Stimulated activated naive CD8-positive, alpha-beta T cell treated with anti-CD3 and anti-CD28 coated beads, Interleukin-15, amount 100 ng/mL, for 72 hours (primary cell): ENCODE data around the gene VAV2.

Experiments used
- ATAC-seq: fragments of 150-1000 bp; cut with Tn5 transposase; 2 replicates; pipeline ENCODE4 v1.10.0; 2021; ENCODE audit warnings: mild to moderate bottlenecking, moderate library complexity
- DNase-seq, 2 donors: peaks; one replicate each; pipeline ENCODE4 v3.0.0; 2021 to 2022
- H3K27ac Mint-ChIP-seq, 2 donors: one replicate each; pipeline ENCODE4 v1.8.0; 2022; ENCODE audit warnings: mild to moderate bottlenecking in 2 of 2, mixed read lengths in 2 of 2, moderate library complexity in 2 of 2
- H3K27me3 Mint-ChIP-seq: one replicate; pipeline ENCODE4 v1.8.0; 2022; ENCODE audit warnings: mixed read lengths
- H3K4me1 Mint-ChIP-seq: one replicate; pipeline ENCODE4 v1.8.0; 2022; ENCODE audit warnings: mild to moderate bottlenecking, mixed read lengths
- H3K4me3 Mint-ChIP-seq, 2 donors: one replicate each; pipeline ENCODE4 v1.8.0; 2022; ENCODE audit warnings: mild to moderate bottlenecking in 2 of 2, mixed read lengths in 2 of 2, moderate library complexity in 1 of 2
- H3K9me3 Mint-ChIP-seq, 2 donors: one replicate each; pipeline ENCODE4 v1.8.0; 2022; ENCODE audit warnings: mixed read lengths in 2 of 2

The VAV2 gene

GRCh38 chr9:133726401-133727276, 265.5 kb downstream of the VAV2 start:
- Mint-ChIP-seq H3K4me3 (no peak overlapping the region), H3K27me3 (peaks cover 10% of the 10 kb centered on the region), H3K27ac (peak overlapping the region in 1 of 2 donors; percentile 13), H3K9me3 (no peaks in the 10 kb centered on the region), H3K4me1 (peaks cover 9% of the 10 kb centered on the region)
- peak; percentile 48 to 55 for DNase-seq
- ATAC-seq = peak; percentile 82

- DNase-seq = peak in 1 of 2 donors; percentile 3
- Mint-ChIP-seq H3K27ac (no peak overlapping the region), H3K4me3 (no peak overlapping the region), H3K4me1 (peaks cover 9% of the 10 kb centered on the region), H3K27me3 (peaks cover 17% of the 10 kb centered on the region), H3K9me3 (peaks cover 0 to under 1% of the 10 kb centered on the region in 2 donors)
- ATAC-seq = no peak
These were observed 266.2 kb downstream of the VAV2 start for GRCh38 chr9:133725886-133726285.

GRCh38 chr9:133718563-133719315, 273.4 kb downstream of the VAV2 start:
- peaks cover 9% of the 10 kb centered on the region for H3K4me1 Mint-ChIP-seq
- peaks cover 18% of the 10 kb centered on the region for H3K27me3 Mint-ChIP-seq
- H3K27ac Mint-ChIP-seq = no peak overlapping the region
- peaks cover 7 to 8% of the 10 kb centered on the region in 2 donors for H3K9me3 Mint-ChIP-seq
- DNase-seq = no peak
- H3K4me3 Mint-ChIP-seq = no peak overlapping the region
- no peak for ATAC-seq

GRCh38 chr9:133717113-133718031, 274.8 kb downstream of the VAV2 start:
- DNase-seq (no peak), ATAC-seq (no peak)
- Mint-ChIP-seq H3K4me1 (peaks cover 21% of the 10 kb centered on the region), H3K27me3 (peaks cover 21% of the 10 kb centered on the region), H3K9me3 (peaks cover 7 to 8% of the 10 kb centered on the region in 2 donors), H3K27ac (no peak overlapping the region), H3K4me3 (no peak overlapping the region)

GRCh38 chr9:133716564-133717112, 275.5 kb downstream of the VAV2 start:
- no peak for ATAC-seq
- Mint-ChIP-seq H3K27me3 (peaks cover 20% of the 10 kb centered on the region), H3K4me3 (no peak overlapping the region), H3K9me3 (peaks cover 7 to 8% of the 10 kb centered on the region in 2 donors), H3K27ac (peak overlapping the region in 1 of 2 donors; percentile 26), H3K4me1 (peaks cover 21% of the 10 kb centered on the region)
- DNase-seq = no peak

GRCh38 chr9:133715866-133716563, 276.1 kb downstream of the VAV2 start:
- Mint-ChIP-seq H3K4me1 (peaks cover 21% of the 10 kb centered on the region), H3K9me3 (peaks cover 7 to 8% of the 10 kb centered on the region in 2 donors), H3K4me3 (no peak overlapping the region), H3K27me3 (peaks cover 13% of the 10 kb centered on the region), H3K27ac (no peak overlapping the region)
- peak; percentile 57 for ATAC-seq
- no peak for DNase-seq

GRCh38 chr9:133715295-133715865, 276.7 kb downstream of the VAV2 start:
- peaks cover under 1 to 4% of the 10 kb centered on the region in 2 donors for H3K9me3 Mint-ChIP-seq
- H3K27me3 Mint-ChIP-seq = peaks cover 12% of the 10 kb centered on the region
- DNase-seq (no peak), ATAC-seq (peak; percentile 15)
- H3K27ac Mint-ChIP-seq = no peak overlapping the region
- H3K4me1 Mint-ChIP-seq = peaks cover 27% of the 10 kb centered on the region
- H3K4me3 Mint-ChIP-seq = no peak overlapping the region

- DNase-seq (no peak), ATAC-seq (no peak)
- Mint-ChIP-seq H3K27me3 (peaks cover 12% of the 10 kb centered on the region), H3K4me1 (peaks cover 29% of the 10 kb centered on the region), H3K9me3 (no peaks in the 10 kb centered on the region), H3K4me3 (no peak overlapping the region), H3K27ac (no peak overlapping the region)
These were observed 277.4 kb downstream of the VAV2 start for GRCh38 chr9:133714606-133715294.

- H3K27ac Mint-ChIP-seq = no peak overlapping the region
- DNase-seq = no peak
- H3K4me1 Mint-ChIP-seq = peaks cover 37% of the 10 kb centered on the region
- H3K4me3 Mint-ChIP-seq = no peak overlapping the region
- H3K9me3 Mint-ChIP-seq = no peaks in the 10 kb centered on the region
- peaks cover 12% of the 10 kb centered on the region for H3K27me3 Mint-ChIP-seq
- no peak for ATAC-seq
These were observed 278.1 kb downstream of the VAV2 start for GRCh38 chr9:133713960-133714495.

- ATAC-seq (no peak), DNase-seq (no peak)
- Mint-ChIP-seq H3K9me3 (no peaks in the 10 kb centered on the region), H3K4me3 (no peak overlapping the region), H3K27ac (no peak overlapping the region), H3K4me1 (peaks cover 41% of the 10 kb centered on the region), H3K27me3 (peaks cover 12% of the 10 kb centered on the region)
These were observed 278.8 kb downstream of the VAV2 start for GRCh38 chr9:133713150-133713959.

- H3K4me3 Mint-ChIP-seq = no peak overlapping the region
- DNase-seq (no peak), ATAC-seq (no peak)
- H3K4me1 Mint-ChIP-seq = peaks cover 44% of the 10 kb centered on the region
- H3K9me3 Mint-ChIP-seq = no peaks in the 10 kb centered on the region
- H3K27me3 Mint-ChIP-seq = peaks cover 12% of the 10 kb centered on the region
- H3K27ac Mint-ChIP-seq = no peak overlapping the region
These were observed 279.7 kb downstream of the VAV2 start for GRCh38 chr9:133712221-133713100.
